ENCODE data around the gene TMEM100.
A peak's percentile ranks its signal among the peaks of the same experiment; 100 is the strongest.

The TMEM100 gene

GRCh38 chr17:55720919-55721836 is 1.5 kb downstream of the TMEM100 start:
- TF ChIP-seq GATA1 (IDR thresholded peaks at IDR 0.05; ENCODE audit: low read depth, low read length) (no peak), POLR2A (IDR thresholded peaks at IDR 0.05; ENCODE audit: low read length) (no peak)
- DNase-seq, result no peak

DNA sequence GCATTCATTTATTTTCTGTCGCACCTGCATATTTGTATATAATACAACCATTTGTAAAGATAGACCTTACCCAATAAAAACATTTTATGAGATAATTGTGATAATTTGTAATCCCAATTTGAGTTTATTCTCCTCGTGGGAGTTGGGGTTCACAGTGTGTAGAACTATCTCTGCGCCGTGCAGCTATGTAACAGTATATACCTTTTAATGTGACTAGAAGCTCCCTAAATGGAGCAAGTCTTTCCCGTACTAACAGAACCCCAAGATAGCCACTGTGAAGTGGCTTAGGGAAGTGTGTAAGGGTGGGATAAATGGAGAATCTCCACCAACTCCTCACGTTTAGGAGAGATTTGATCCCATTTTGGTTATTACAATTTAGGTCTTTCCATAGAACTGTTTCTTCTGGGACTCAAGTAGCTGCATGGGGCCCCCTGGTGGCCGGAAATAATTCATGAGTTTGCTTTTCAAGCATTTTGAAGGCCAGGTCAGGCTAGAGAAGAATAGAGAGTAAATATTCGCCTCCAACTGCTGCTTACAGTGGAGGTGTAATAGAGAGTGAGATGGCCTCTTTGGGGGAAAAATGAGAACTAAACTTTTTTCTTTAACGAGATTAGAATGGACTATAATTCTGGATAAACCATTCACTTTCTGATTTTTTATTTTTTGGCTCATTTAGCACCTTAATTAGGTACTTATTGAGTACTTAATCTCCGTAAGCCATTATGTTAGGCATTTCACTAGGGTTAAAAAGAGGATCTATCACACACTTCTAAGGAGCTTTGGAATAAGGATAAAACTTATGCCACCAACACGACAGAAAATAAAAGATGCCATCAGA is 4.5 kb downstream of the TMEM100 start:
- TF ChIP-seq GATA1 (IDR thresholded peaks at IDR 0.05; ENCODE audit: low read depth, low read length), result no peak
- TF ChIP-seq POLR2A (IDR thresholded peaks at IDR 0.05; ENCODE audit: low read length), result no peak
- DNase-seq, result peak; percentile 56 to 73

GRCh38 chr17:55717432-55717831 is 5.2 kb downstream of the TMEM100 start:
- DNase-seq, result no peak
- no peak for TF ChIP-seq GATA1 (IDR thresholded peaks at IDR 0.05; ENCODE audit: low read depth, low read length)
- TF ChIP-seq POLR2A (IDR thresholded peaks at IDR 0.05; ENCODE audit: low read length), result no peak

DNA sequence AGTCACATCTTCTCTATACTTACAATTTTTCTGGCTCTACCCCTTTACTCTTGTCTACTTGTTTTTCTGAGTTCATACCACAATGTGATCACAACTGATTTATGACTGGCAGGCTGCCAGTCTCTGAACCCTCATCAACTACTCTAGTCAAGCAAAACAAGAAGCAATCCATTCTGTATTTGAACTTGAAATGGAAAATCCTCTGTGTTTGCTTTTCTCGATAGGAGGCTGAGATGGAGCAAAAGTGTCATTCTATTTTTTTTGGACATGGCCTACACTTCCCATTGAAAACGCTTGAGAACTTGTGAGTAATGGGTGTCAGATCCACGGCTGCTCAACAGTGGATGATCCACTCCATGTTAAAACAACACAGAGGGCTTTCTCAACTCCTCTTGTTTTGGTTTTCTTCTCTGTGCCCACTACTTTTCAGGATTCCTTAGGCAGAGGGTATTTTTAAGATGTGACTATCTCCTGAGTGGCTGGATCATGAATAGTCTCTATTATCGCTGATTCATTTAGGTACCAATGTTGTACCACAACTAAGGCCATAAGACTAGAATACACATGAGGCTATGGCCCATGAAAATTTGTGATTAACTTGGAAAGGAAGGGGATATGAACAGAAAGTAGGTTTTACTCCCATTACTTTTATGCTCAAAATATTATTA is 11.7 kb downstream of the TMEM100 start:
- no peak for DNase-seq
- TF ChIP-seq POLR2A (IDR thresholded peaks at IDR 0.05; ENCODE audit: low read length) (no peak), GATA1 (IDR thresholded peaks at IDR 0.05; ENCODE audit: low read depth, low read length) (no peak)

- TF ChIP-seq GATA1 (IDR thresholded peaks at IDR 0.05; ENCODE audit: low read depth, low read length), result no peak
- no peak for TF ChIP-seq POLR2A (IDR thresholded peaks at IDR 0.05; ENCODE audit: low read length)
- no peak for DNase-seq
Measured at GRCh38 chr17:55710410-55710809, 12.3 kb downstream of the TMEM100 start.

DNA sequence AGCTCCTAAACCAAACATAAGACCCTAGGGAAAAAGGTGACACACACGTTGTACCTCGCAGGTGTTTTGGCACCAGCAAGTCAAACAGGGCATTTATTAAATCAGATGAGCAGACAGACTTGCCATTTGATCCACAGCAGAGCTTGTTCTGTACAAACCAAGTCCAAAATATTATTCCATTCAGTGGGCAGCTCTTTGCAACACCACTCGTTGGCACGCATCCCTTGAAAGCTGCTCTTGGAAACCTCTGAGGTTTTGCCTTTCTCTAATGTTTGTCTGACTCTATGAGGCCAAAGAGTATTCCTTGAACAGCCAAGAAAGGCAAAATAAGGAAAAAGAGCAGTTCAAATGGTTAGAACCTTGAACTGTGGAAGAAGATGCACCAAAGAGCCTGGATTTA is 12.7 kb downstream of the TMEM100 start:
- no peak for DNase-seq
- TF ChIP-seq POLR2A (IDR thresholded peaks at IDR 0.05; ENCODE audit: low read length) (no peak), GATA1 (IDR thresholded peaks at IDR 0.05; ENCODE audit: low read depth, low read length) (no peak)

DNA sequence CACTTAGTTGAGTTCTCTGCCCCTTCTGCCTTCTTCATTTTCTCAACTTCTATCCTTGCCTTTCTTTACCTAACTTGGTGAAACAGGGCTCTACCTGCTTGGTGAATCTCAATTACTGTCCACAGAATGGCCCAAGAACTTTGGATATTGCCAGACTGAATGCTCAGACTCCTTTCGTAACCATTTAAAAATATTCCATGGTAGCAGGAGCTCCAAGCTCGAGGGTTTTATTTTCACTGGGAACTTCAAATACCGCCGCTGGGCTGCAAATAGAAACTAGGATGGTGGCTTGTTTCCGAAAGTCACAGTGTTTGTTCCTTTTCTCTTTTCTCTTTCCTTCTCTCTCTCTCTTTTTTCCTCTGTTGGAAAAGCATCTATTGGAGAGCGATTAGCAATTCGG is 13.2 kb downstream of the TMEM100 start:
- no peak for DNase-seq
- TF ChIP-seq POLR2A (IDR thresholded peaks at IDR 0.05; ENCODE audit: low read length), result no peak
- TF ChIP-seq GATA1 (IDR thresholded peaks at IDR 0.05; ENCODE audit: low read depth, low read length), result no peak

GRCh38 chr17:55708175-55708974 is 14.3 kb downstream of the TMEM100 start:
- TF ChIP-seq GATA1 (IDR thresholded peaks at IDR 0.05; ENCODE audit: low read depth, low read length), result no peak
- TF ChIP-seq POLR2A (IDR thresholded peaks at IDR 0.05; ENCODE audit: low read length), result no peak
- no peak for DNase-seq

DNA sequence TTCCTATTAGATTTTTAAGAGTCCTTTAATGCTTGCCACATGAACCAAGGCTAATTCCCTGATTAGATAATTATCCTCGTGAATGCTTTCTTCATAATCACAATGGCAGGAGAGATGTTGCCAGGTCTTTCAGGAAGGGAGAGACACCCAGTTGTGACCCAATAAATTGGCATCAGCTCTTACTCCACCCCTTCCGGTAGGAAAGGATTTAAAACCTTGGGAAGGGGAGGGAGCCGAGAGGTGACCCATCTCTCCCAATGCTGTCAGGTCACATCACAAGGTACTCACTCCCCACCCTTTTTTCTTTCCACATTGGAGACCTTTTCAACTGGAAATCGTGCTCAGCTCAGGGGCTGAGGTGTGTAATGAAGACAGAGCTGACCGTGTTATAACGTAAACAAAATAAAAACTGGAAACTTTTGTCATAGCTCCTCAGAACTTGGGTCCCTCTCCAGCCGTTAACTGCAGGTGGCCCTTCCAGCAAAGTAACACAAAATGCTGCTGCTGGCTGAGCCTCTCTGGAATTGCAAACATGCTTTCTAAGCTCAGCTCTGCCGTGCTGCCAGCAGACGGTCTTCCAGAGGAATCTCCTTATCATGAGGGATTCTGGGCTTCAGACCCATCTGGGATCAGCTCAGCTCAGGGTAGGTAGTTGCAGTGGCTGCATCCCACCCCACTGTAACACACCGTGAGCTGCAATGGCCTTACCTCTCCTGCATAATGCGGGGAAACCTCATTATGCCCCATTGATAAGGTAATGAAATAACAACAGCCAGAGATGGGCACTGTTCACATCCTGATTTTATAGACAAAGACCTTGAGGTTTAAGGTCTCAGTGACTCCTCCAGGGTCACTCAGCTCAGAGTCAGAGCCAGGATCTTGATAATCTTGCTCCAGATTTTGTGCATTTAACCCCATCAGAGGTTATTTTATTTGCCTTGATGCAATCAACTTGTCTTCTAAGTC is 15.6 kb downstream of the TMEM100 start:
- TF ChIP-seq POLR2A (IDR thresholded peaks at IDR 0.05; ENCODE audit: low read length), result no peak
- no peak for TF ChIP-seq GATA1 (IDR thresholded peaks at IDR 0.05; ENCODE audit: low read depth, low read length)
- DNase-seq, result no peak

- DNase-seq, result no peak
Measured at GRCh38 chr17:55705847-55706246, 16.8 kb downstream of the TMEM100 start.

GRCh38 chr17:55704401-55704800 is 18.3 kb downstream of the TMEM100 start:
- TF ChIP-seq GATA1 (IDR thresholded peaks at IDR 0.05; ENCODE audit: low read depth, low read length) (no peak), POLR2A (IDR thresholded peaks at IDR 0.05; ENCODE audit: low read length) (no peak)
- no peak for DNase-seq

More at GRCh38 chr17:55705847-55706246, 16.8 kb downstream of the TMEM100 start:
- TF ChIP-seq POLR2A (IDR thresholded peaks at IDR 0.05; ENCODE audit: low read length) (no peak), GATA1 (IDR thresholded peaks at IDR 0.05; ENCODE audit: low read depth, low read length) (no peak)

GRCh38 chr17:55702150-55702549 is 20.5 kb downstream of the TMEM100 start:
- DNase-seq, result no peak
- TF ChIP-seq GATA1 (IDR thresholded peaks at IDR 0.05; ENCODE audit: low read depth, low read length) (no peak), POLR2A (IDR thresholded peaks at IDR 0.05; ENCODE audit: low read length) (no peak)

Measured in erythroblast (primary cell).